SK-N-SH (cell line): Measurements from ENCODE around the gene DGKI. TPM values are rescaled to one million over a fixed set of nuclear protein-coding genes. Genes with fewer than 3 reads are reported as not detected.

ENCODE experiments used
- CTCF ChIA-PET: fragments of 300-600, 350-600 bp; formaldehyde crosslinking; extraction: SDS; loops from one replicate; lab custom pipeline; 2021; lab: Yijun Ruan, JAX
- POLR2A ChIA-PET: fragments of 350-600 bp; sonication (Branson Sonifier 250); formaldehyde crosslinking; extraction: SDS; loops from one replicate; lab custom pipeline; 2020; ENCODE audit warnings: antibody characterized with exemption, inconsistent platforms; lab: Yijun Ruan, JAX
- DNase-seq: peaks from one replicate; pipeline ENCODE4 v3.0.0; 2012
- H2AFZ ChIP-seq: fragments of 200-600 bp; sonication (generic); 2 replicates; pipeline ENCODE4 v1.8.1; 2016; ENCODE audit warnings: antibody characterized with exemption, mild to moderate bottlenecking, low read depth
- H3F3A ChIP-seq: fragments of 200-600 bp; sonication (generic); replicated peaks from 2 replicates; pipeline ENCODE3; 2016; ENCODE audit warnings: antibody characterized with exemption, mild to moderate bottlenecking; ENCODE audit not compliant: insufficient read depth
- H3K27ac ChIP-seq, 2 experiments: fragments of 200-500 bp in 1 of 2; fragments of 200-600 bp in 1 of 2; sonication (Bioruptor generic) in 1 of 2; sonication (generic), shearing (Covaris generic) in 1 of 2; 2 replicates each; pipeline versions ENCODE4 v1.5.1 to v1.6.1; 2014 to 2016; ENCODE audit warnings: low read depth in 2 of 2, inconsistent platforms in 1 of 2, low read length in 1 of 2, mild to moderate bottlenecking in 1 of 2, mixed read lengths in 1 of 2
- H3K27me3 ChIP-seq: fragments of 200-600 bp; sonication (generic), shearing (Covaris generic); 2 replicates; pipeline ENCODE4 v1.6.1; 2016; ENCODE audit warnings: mixed run types; ENCODE audit not compliant: insufficient read depth
- H3K36me3 ChIP-seq, 2 experiments: fragments of 200-500 bp in 1 of 2; fragments of 200-600 bp in 1 of 2; sonication (Bioruptor generic) in 1 of 2; sonication (generic) in 1 of 2; replicated peaks in 1 of 2; 2 replicates each; pipeline versions ENCODE3 to v1.5.1; 2014 to 2016; ENCODE audit warnings: low read length in 1 of 2, mild to moderate bottlenecking in 1 of 2; ENCODE audit not compliant: insufficient read depth in 2 of 2, control insufficient read depth in 1 of 2
- H3K4me1 ChIP-seq, 2 experiments: fragments of 200-500 bp in 1 of 2; fragments of 200-600 bp in 1 of 2; sonication (Bioruptor generic) in 1 of 2; sonication (generic), shearing (Covaris generic) in 1 of 2; 2 replicates each; pipeline versions ENCODE4 v1.5.1 to v1.6.1; 2014 to 2016; ENCODE audit warnings: low read depth in 1 of 2, low read length in 1 of 2, mixed run types in 1 of 2; ENCODE audit not compliant: insufficient read depth in 2 of 2, control insufficient read depth in 1 of 2
- H3K4me2 ChIP-seq: fragments of 200-600 bp; sonication (generic), shearing (Covaris generic); 2 replicates; pipeline ENCODE4 v1.6.1; 2017; ENCODE audit warnings: mixed run types
- H3K4me3 ChIP-seq, 2 experiments: fragments of 200-500 bp in 1 of 2; fragments of 200-600 bp in 1 of 2; sonication (Bioruptor generic) in 1 of 2; sonication (generic), shearing (Covaris generic) in 1 of 2; 2 replicates each; pipeline versions ENCODE4 v1.5.1 to v1.8.1; 2014 to 2016; ENCODE audit warnings: low read depth in 2 of 2, inconsistent platforms in 1 of 2, low read length in 1 of 2, mild to moderate bottlenecking in 1 of 2, mixed read lengths in 1 of 2, moderate library complexity in 1 of 2
- H3K79me2 ChIP-seq: fragments of 200-600 bp; sonication (generic); 2 replicates; pipeline ENCODE4 v1.8.1; 2017; ENCODE audit warnings: mild to moderate bottlenecking; ENCODE audit not compliant: insufficient read depth
- H3K9ac ChIP-seq: fragments of 200-600 bp; sonication (generic); 2 replicates; pipeline ENCODE4 v1.6.1; 2017; ENCODE audit warnings: mixed run types
- H3K9me2 ChIP-seq: fragments of 200-600 bp; sonication (generic); 2 replicates; pipeline ENCODE4 v1.6.1; 2017; ENCODE audit warnings: mixed run types
- H3K9me3 ChIP-seq: fragments of 200-600 bp; sonication (generic); 2 replicates; pipeline ENCODE4 v1.6.1; 2017; ENCODE audit warnings: mixed run types, mild to moderate bottlenecking, moderate library complexity
- H4K20me1 ChIP-seq: fragments of 200-600 bp; sonication (generic); 2 replicates; pipeline ENCODE4 v1.6.1; 2017; ENCODE audit warnings: mild to moderate bottlenecking, mixed run types; ENCODE audit not compliant: insufficient read depth
- CHD2 ChIP-seq: fragments of 150-350 bp; IDR thresholded peaks from 2 replicates; pipeline ENCODE4 v1.6.1; 2018; ENCODE audit warnings: low read length; ENCODE audit not compliant: partially characterized antibody
- EP300 ChIP-seq, 2 experiments: IDR thresholded peaks; 2 replicates each; pipeline versions ENCODE4 v1.4.0 to v1.6.1; 2012; ENCODE audit warnings: borderline replicate concordance in 1 of 2, low read depth in 1 of 2, low read length in 1 of 2
- EZH2phosphoT487 ChIP-seq: fragments of 200-600 bp; sonication (generic); IDR thresholded peaks from 2 replicates; pipeline ENCODE4 v1.6.1; 2017; ENCODE audit warnings: low read depth, mixed run types, mild to moderate bottlenecking, antibody characterized with exemption, moderate library complexity, borderline replicate concordance
- FOXJ3 ChIP-seq: sonication (generic); formaldehyde crosslinking; IDR thresholded peaks from 2 replicates; pipeline ENCODE4 v1.5.1; 2020; ENCODE audit warnings: mild to moderate bottlenecking, missing genetic modification reagents
- FOXM1 ChIP-seq: IDR thresholded peaks from 2 replicates; pipeline ENCODE4 v1.4.0; 2012; ENCODE audit warnings: low read depth, mild to moderate bottlenecking
- GATA2 ChIP-seq: sonication (generic); formaldehyde crosslinking; IDR thresholded peaks from 2 replicates; pipeline ENCODE4 v1.5.0; 2020; ENCODE audit warnings: mild to moderate bottlenecking, missing genetic modification reagents
- IRF3 ChIP-seq: fragments of 150-350 bp; IDR thresholded peaks from 2 replicates; pipeline ENCODE4 v1.6.1; 2016; ENCODE audit warnings: mild to moderate bottlenecking, low read depth, low read length
- MAX ChIP-seq: IDR thresholded peaks from 2 replicates; pipeline ENCODE4 v1.4.0; 2012; ENCODE audit warnings: low read depth
- POLR2AphosphoS5 ChIP-seq: IDR thresholded peaks from 2 replicates; pipeline ENCODE4 v1.6.1; 2012; ENCODE audit warnings: low read depth, low read length
- RCOR1 ChIP-seq: fragments of 150-350 bp; IDR thresholded peaks from 2 replicates; pipeline ENCODE4 v1.6.1; 2017; ENCODE audit warnings: antibody characterized with exemption, low read length
- REST ChIP-seq: IDR thresholded peaks from 2 replicates; pipeline ENCODE4 v1.6.1; 2012; ENCODE audit warnings: mild to moderate bottlenecking, low read depth, low read length, moderate library complexity
- RFX5 ChIP-seq: IDR thresholded peaks from 2 replicates; pipeline ENCODE4 v1.6.1; 2012; ENCODE audit warnings: mild to moderate bottlenecking, improper control_type of control experiment, low read length
- SIN3A ChIP-seq: IDR thresholded peaks from 2 replicates; pipeline ENCODE4 v1.6.1; 2012; ENCODE audit warnings: low read depth, mild to moderate bottlenecking, low read length, moderate library complexity, borderline replicate concordance
- USF2 ChIP-seq: fragments of 150-350 bp; IDR thresholded peaks from 2 replicates; pipeline ENCODE4 v1.6.1; 2017; ENCODE audit warnings: antibody characterized with exemption, low read length, low read depth, borderline replicate concordance
- WGBS: methylation state at CpG from one replicate; pipeline ENCODE4 v1.1.6; 2017; ENCODE audit warnings: low lambda C conversion rate; 5-methylcytosine and 5-hydroxymethylcytosine counted together
- polyA plus RNA-seq, 3 experiments: library from polyadenylated mRNA; depleted of rRNA; stranded (reverse); fragments of >200 nt; gene quantifications; 2 replicates each; pipeline ENCODE4 v1.2.3, GENCODE V29; 2012

DGKI gene
- polyA plus RNA-seq, 1 of the 3 experiments (the other 2 are of a cell fraction) = 1.3 TPM

- TF ChIP-seq REST = peak; percentile 11; the same call in 1 of the 2 replicates
- peak; percentile 70; the same call in 1 of the 2 replicates for TF ChIP-seq SIN3A
- TF ChIP-seq POLR2AphosphoS5 = 0 out of 2 replicates have a peak, but pooled peaks have one; percentile 12
- no peak for TF ChIP-seq CHD2
Measured at GRCh38 chr7:137343281-137343841, 503.4 kb downstream of the DGKI start, which contains the start of gene PTN (continued).

- no peaks in the 10 kb centered on the region for H3K9me3 ChIP-seq
- H3K27ac ChIP-seq = no peak overlapping the region
- peak overlapping the region; percentile 87 for H3K4me2 ChIP-seq
- H3K36me3 ChIP-seq = no peaks in the 10 kb centered on the region
- H3K79me2 ChIP-seq = no peaks in the 10 kb centered on the region
- H3K4me1 ChIP-seq = peaks cover 0 to 6% of the 10 kb centered on the region in 2 experiments; a peak in 2 of 4 replicates
- 23% methylated on average over 5 of the region's 5 CpGs for whole genome bisulfite sequencing
- peak overlapping the region; percentile 82 for H2AFZ ChIP-seq
- H3K27me3 ChIP-seq = no peaks in the 10 kb centered on the region
- CTCF ChIA-PET = interaction anchor here (0.9 to 2.2 kb wide), 2 partner anchors 77 to 173 kb away, joined by 3 to 7 read pairs; no protein-coding TSS in a partner anchor
- POLR2A ChIA-PET = no interaction called here
- no peaks in the 10 kb centered on the region for H3K9me2 ChIP-seq
- no peaks in the 10 kb centered on the region for H4K20me1 ChIP-seq
- peak overlapping the region; percentile 35; the same call in 1 of the 2 replicates for H3K9ac ChIP-seq
- no peak for DNase-seq
- TF ChIP-seq RFX5 (no peak), EP300 (IDR thresholded peaks at IDR 0.05; ENCODE audit: borderline replicate concordance in 1 of 2, low read depth in 1 of 2, low read length in 1 of 2) (no peak), FOXM1 (no peak), RCOR1 (no peak), MAX (no peak), IRF3 (no peak), FOXJ3 (CRISPR knock-in tag) (no peak), EZH2phosphoT487 (no peak), SIN3A (no peak), USF2 (no peak), GATA2 (CRISPR knock-in tag) (no peak)
- H3K4me3 ChIP-seq = peak overlapping the region; percentile 34 to 64
- H3F3A ChIP-seq = no peaks in the 10 kb centered on the region
Measured at GRCh38 chr7:137342828-137343261, 503.9 kb downstream of the DGKI start.
